GM21786 (cell line): ENCODE measurements around the gene CACNA2D3.

Source experiments
- ATAC-seq: cut with Tn5 transposase; IDR thresholded peaks from one replicate; pipeline ENCODE4 v1.9.1; 2021; ENCODE audit not compliant: unreplicated experiment

Gene CACNA2D3

GRCh38 chr3:54653456-54654195 lies 531.3 kb downstream of the CACNA2D3 start:
- ATAC-seq = no peak

GRCh38 chr3:54654776-54655175 lies 532.4 kb downstream of the CACNA2D3 start:
- no peak for ATAC-seq

GRCh38 chr3:54659347-54659746 lies 537.0 kb downstream of the CACNA2D3 start:
- ATAC-seq = no peak

GRCh38 chr3:54660714-54661132 lies 538.4 kb downstream of the CACNA2D3 start:
- ATAC-seq = no peak

- ATAC-seq = no peak
Measured at GRCh38 chr3:54661151-54661550, 538.8 kb downstream of the CACNA2D3 start.

GRCh38 chr3:54663501-54664011 lies 541.2 kb downstream of the CACNA2D3 start:
- no peak for ATAC-seq

GRCh38 chr3:54665016-54665600 lies 542.8 kb downstream of the CACNA2D3 start:
- no peak for ATAC-seq

GRCh38 chr3:54668236-54668635 lies 545.9 kb downstream of the CACNA2D3 start:
- ATAC-seq = no peak

GRCh38 chr3:54670201-54671000 lies 548.0 kb downstream of the CACNA2D3 start:
- no peak for ATAC-seq

- ATAC-seq = no peak
Measured at GRCh38 chr3:54671511-54671910, 549.2 kb downstream of the CACNA2D3 start.

GRCh38 chr3:54676087-54676486 lies 553.7 kb downstream of the CACNA2D3 start:
- no peak for ATAC-seq

- ATAC-seq = no peak
Measured at GRCh38 chr3:54681706-54682105, 559.4 kb downstream of the CACNA2D3 start.

GRCh38 chr3:54685213-54685612 lies 562.9 kb downstream of the CACNA2D3 start:
- no peak for ATAC-seq

- ATAC-seq = no peak
Measured at GRCh38 chr3:54691289-54691771, 569.0 kb downstream of the CACNA2D3 start.

GRCh38 chr3:54696313-54696712 lies 574.0 kb downstream of the CACNA2D3 start:
- ATAC-seq = no peak

- no peak for ATAC-seq
Measured at GRCh38 chr3:54698054-54698453, 575.7 kb downstream of the CACNA2D3 start.

- ATAC-seq = no peak
Measured at GRCh38 chr3:54703923-54704322, 581.6 kb downstream of the CACNA2D3 start.

- ATAC-seq = no peak
Measured at GRCh38 chr3:54705730-54706129, 583.4 kb downstream of the CACNA2D3 start.

GRCh38 chr3:54706738-54707137 lies 584.4 kb downstream of the CACNA2D3 start:
- ATAC-seq = no peak

GRCh38 chr3:54709785-54710184 lies 587.4 kb downstream of the CACNA2D3 start:
- ATAC-seq = no peak

GRCh38 chr3:54710954-54711353 lies 588.6 kb downstream of the CACNA2D3 start:
- ATAC-seq = no peak
